ENCODE data around the gene CFAP61.

DNA sequence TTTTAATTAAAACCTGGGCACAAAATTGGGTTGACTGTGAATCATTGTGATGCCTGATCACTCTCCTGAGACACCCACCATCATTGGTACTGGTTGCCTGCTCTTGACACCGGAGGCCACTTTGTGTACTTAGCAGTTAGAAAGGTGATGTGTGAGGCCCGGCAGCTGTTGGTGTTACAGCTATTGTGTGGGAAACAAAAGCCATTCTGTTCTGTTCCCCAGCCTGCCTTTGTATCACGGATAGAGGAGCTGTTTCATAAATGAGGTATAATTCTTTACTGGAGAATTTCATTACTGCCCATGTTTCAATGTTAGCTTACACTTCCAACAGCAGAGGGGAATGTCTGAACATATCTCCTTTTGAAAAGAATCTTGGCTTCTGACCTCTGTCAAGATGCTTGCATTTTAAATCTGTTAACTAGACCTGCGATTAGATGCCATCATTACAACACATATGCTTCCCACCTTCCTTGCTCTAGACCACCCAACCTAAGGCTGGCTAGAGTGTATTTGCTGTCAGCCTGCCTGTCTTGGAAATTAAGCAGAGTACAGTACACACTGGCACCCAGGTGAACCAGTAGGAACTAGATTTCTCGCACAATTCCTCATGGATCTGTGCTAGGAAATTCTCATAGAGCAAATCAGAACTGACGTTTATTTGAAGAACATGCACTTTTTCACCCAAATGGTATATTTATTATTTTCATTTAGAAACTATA lies 173.2 kb downstream of the CFAP61 start:
- no peak for TF ChIP-seq POLR2A (IDR thresholded peaks at IDR 0.05)
- TF ChIP-seq CTCF (IDR thresholded peaks at IDR 0.05): no peak
- no peak for TF ChIP-seq POLR2AphosphoS5 (IDR thresholded peaks at IDR 0.05)

Data from breast epithelium (tissue), 3 donors.